B cell (primary cell): ENCODE data around the gene PCDHA1. TPM values are rescaled to one million over a fixed set of nuclear protein-coding genes. Genes with fewer than 3 reads are reported as not detected.
"Not testable (repeated sequence)": the region's sequence is repeated elsewhere in the genome, so short reads cannot be mapped to it uniquely, and the experiment has no call there.

Source experiments
- ATAC-seq: fragments of 200-7000 bp; cut with Tn5 transposase; one replicate; pipeline ENCODE4 v1.10.0; 2021; ENCODE audit warnings: low read depth, mild to moderate bottlenecking, moderate number of reproducible peaks, moderate library complexity
- CTCF ChIA-PET: fragments of 350-600 bp; sonication (Branson Sonifier 250); formaldehyde crosslinking; loops from one replicate; lab custom pipeline; 2021; ENCODE audit warnings: antibody characterized with exemption, inconsistent platforms; lab: Charles Lee
- POLR2A ChIA-PET: fragments of 350-600 bp; sonication (Branson Sonifier 250); formaldehyde crosslinking; loops from one replicate; lab custom pipeline; 2021; ENCODE audit warnings: antibody characterized with exemption; lab: Charles Lee
- DNase-seq: peaks from one replicate; pipeline ENCODE4 v3.0.0; 2013
- H2AFZ ChIP-seq: 2 replicates; pipeline ENCODE4 v1.6.1; 2012; ENCODE audit warnings: mild to moderate bottlenecking, low read depth, low read length; ENCODE audit not compliant: insufficient read depth, poor library complexity, severe bottlenecking
- H3K27ac ChIP-seq, 2 donors: 1 replicate in 1 of 2; 2 replicates in 1 of 2; pipeline ENCODE4 v1.5.1; 2012 to 2013; ENCODE audit warnings: low read length in 2 of 2, mild to moderate bottlenecking in 2 of 2, moderate library complexity in 1 of 2
- H3K27me3 ChIP-seq, 4 experiments: fragments of 200-600 bp in 1 of 4; sonication (generic) in 1 of 4; replicated peaks in 1 of 4; 1 replicate in 2 of 4; 2 replicates in 2 of 4; pipeline versions ENCODE4 v1.6.1 to v1.7.0; 2013 to 2016; ENCODE audit warnings: low read length in 3 of 4, mild to moderate bottlenecking in 2 of 4, mixed read lengths in 1 of 4, moderate library complexity in 1 of 4; ENCODE audit not compliant: insufficient read depth in 4 of 4, control insufficient read depth in 3 of 4; ENCODE audit errors: control extremely low read depth in 1 of 4
- H3K36me3 ChIP-seq, 2 experiments: replicated peaks in 1 of 2; 1 replicate in 1 of 2; 2 replicates in 1 of 2; pipeline versions ENCODE4 v1.6.1 to v1.7.1; 2013; ENCODE audit warnings: low read length in 1 of 2; ENCODE audit not compliant: insufficient read depth in 2 of 2, control insufficient read depth in 1 of 2; ENCODE audit errors: control extremely low read depth in 1 of 2, extremely low read depth in 1 of 2
- H3K4me1 ChIP-seq, 2 donors: fragments of 200-600 bp in 1 of 2; sonication (generic) in 1 of 2; 1 replicate in 1 of 2; 2 replicates in 1 of 2; pipeline versions ENCODE4 v1.5.1 to v1.6.1; 2013 to 2017; ENCODE audit warnings: low read length in 2 of 2; ENCODE audit not compliant: control insufficient read depth in 2 of 2, insufficient read depth in 2 of 2
- H3K4me2 ChIP-seq: replicated peaks from 2 replicates; pipeline ENCODE3; 2012; ENCODE audit warnings: mild to moderate bottlenecking, low read depth, low read length; ENCODE audit not compliant: poor library complexity, severe bottlenecking
- H3K4me3 ChIP-seq, 5 experiments: fragments of 200-600 bp in 1 of 5; sonication (generic) in 1 of 5; 1 replicate in 3 of 5; 2 replicates in 2 of 5; pipeline versions ENCODE4 v1.5.1 to v1.7.0; 2011 to 2016; ENCODE audit warnings: low read length in 4 of 5, mild to moderate bottlenecking in 4 of 5, low read depth in 2 of 5, control low read depth in 1 of 5, moderate library complexity in 1 of 5; ENCODE audit not compliant: insufficient read depth in 1 of 5; ENCODE audit errors: control extremely low read depth in 1 of 5, extremely low read depth in 1 of 5
- H3K79me2 ChIP-seq: fragments of 200-600 bp; sonication (generic); one replicate; pipeline ENCODE4 v1.6.0; 2016; ENCODE audit warnings: low read length; ENCODE audit not compliant: control insufficient read depth, insufficient read depth
- H3K9ac ChIP-seq: fragments of 200-600 bp; sonication (generic); 2 replicates; pipeline ENCODE4 v1.6.1; 2017; ENCODE audit warnings: mild to moderate bottlenecking, low read length, moderate library complexity
- H3K9me3 ChIP-seq, 3 donors: one replicate each; pipeline versions ENCODE4 v1.6.1 to v1.7.1; 2013; ENCODE audit warnings: low read length in 2 of 3; ENCODE audit not compliant: control insufficient read depth in 2 of 3, insufficient read depth in 1 of 3; ENCODE audit errors: control extremely low read depth in 1 of 3
- H4K20me1 ChIP-seq: 2 replicates; pipeline ENCODE4 v1.6.0; 2012; ENCODE audit warnings: mild to moderate bottlenecking, low read length; ENCODE audit not compliant: insufficient read depth, control insufficient read depth, poor library complexity, severe bottlenecking
- H3K27ac Mint-ChIP-seq: one replicate; pipeline ENCODE4 v1.8.0; 2021; ENCODE audit warnings: mixed read lengths
- H3K27me3 Mint-ChIP-seq: one replicate; pipeline ENCODE4 v1.8.0; 2021; ENCODE audit warnings: mixed read lengths
- H3K4me1 Mint-ChIP-seq: one replicate; pipeline ENCODE4 v1.8.0; 2021; ENCODE audit warnings: mixed read lengths
- H3K4me3 Mint-ChIP-seq: one replicate; pipeline ENCODE4 v1.8.0; 2021; ENCODE audit warnings: mixed read lengths
- H3K9me3 Mint-ChIP-seq: one replicate; pipeline ENCODE4 v1.8.0; 2022; ENCODE audit warnings: mixed read lengths; ENCODE audit not compliant: insufficient read depth
- EZH2 ChIP-seq: IDR thresholded peaks from 2 replicates; pipeline ENCODE4 v1.6.1; 2012; ENCODE audit warnings: borderline replicate concordance, low read depth, mild to moderate bottlenecking, moderate library complexity, low read length; ENCODE audit not compliant: insufficient read depth, poor library complexity, severe bottlenecking
- WGBS: methylation state at CpG from one replicate; pipeline ENCODE4 v1.1.5; 2013; ENCODE audit warnings: missing lambda C conversion rate; ENCODE audit not compliant: insufficient coverage; 5-methylcytosine and 5-hydroxymethylcytosine counted together
- intact Hi-C: fragments of 100-400 bp; cut with micrococcal nuclease; formaldehyde crosslinking; loops from one replicate; pipeline ENCODE4 v1.10.0; 2022
- polyA plus RNA-seq: library from polyadenylated mRNA; depleted of rRNA; stranded (reverse); fragments of >200 nt; gene quantifications from 2 replicates; pipeline ENCODE4 v1.2.3, GENCODE V29; 2012
- total RNA-seq, 2 donors: library from RNA; stranded (reverse); fragments of 120-200 nt in 1 of 2; gene quantifications; 1 replicate in 1 of 2; 2 replicates in 1 of 2; pipeline versions ENCODE4 v1.2.3 to v1.2.4, GENCODE V29; 2013 to 2022
- TF ChIP-seq, protein P1 (sequence below): fragments of 200-600 bp; IDR thresholded peaks from one replicate; pipeline ENCODE4 v1.8.0; 2022; ENCODE audit warnings: antibody characterized with exemption, mild to moderate bottlenecking

PCDHA1 gene
- total and polyA plus RNA-seq, 2 donors (not counting 1 experiment from before 2014, with no cell fraction given), result not detected

DNA sequence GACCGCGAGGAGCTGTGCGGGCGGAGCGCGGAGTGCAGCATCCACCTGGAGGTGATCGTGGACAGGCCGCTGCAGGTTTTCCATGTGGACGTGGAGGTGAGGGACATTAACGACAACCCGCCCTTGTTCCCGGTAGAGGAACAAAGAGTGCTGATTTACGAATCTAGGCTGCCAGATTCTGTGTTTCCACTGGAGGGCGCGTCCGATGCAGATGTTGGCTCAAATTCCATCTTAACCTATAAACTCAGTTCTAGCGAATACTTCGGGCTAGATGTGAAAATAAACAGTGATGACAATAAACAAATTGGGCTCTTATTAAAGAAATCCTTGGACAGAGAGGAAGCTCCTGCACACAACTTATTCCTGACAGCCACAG lies 42.4 kb downstream of the PCDHA1 start:
- H3K4me3 ChIP-seq, result no peak overlapping the region
- CTCF ChIA-PET, result no interaction called here
- Mint-ChIP-seq H3K27me3 (peaks cover 26% of the 10 kb centered on the region), H3K4me3 (no peak overlapping the region), H3K9me3 (peaks cover 7% of the 10 kb centered on the region), H3K27ac (no peak overlapping the region), H3K4me1 (no peaks in the 10 kb centered on the region)
- no peak for DNase-seq
- H3K36me3 ChIP-seq, result no peaks in the 10 kb centered on the region
- H3K9me3 ChIP-seq, result peaks cover 0 to 30% (median 2%) of the 10 kb centered on the region in 3 donors
- POLR2A ChIA-PET, result no interaction called here
- TF ChIP-seq EZH2, result no peak
- TF ChIP-seq, protein P1, sequence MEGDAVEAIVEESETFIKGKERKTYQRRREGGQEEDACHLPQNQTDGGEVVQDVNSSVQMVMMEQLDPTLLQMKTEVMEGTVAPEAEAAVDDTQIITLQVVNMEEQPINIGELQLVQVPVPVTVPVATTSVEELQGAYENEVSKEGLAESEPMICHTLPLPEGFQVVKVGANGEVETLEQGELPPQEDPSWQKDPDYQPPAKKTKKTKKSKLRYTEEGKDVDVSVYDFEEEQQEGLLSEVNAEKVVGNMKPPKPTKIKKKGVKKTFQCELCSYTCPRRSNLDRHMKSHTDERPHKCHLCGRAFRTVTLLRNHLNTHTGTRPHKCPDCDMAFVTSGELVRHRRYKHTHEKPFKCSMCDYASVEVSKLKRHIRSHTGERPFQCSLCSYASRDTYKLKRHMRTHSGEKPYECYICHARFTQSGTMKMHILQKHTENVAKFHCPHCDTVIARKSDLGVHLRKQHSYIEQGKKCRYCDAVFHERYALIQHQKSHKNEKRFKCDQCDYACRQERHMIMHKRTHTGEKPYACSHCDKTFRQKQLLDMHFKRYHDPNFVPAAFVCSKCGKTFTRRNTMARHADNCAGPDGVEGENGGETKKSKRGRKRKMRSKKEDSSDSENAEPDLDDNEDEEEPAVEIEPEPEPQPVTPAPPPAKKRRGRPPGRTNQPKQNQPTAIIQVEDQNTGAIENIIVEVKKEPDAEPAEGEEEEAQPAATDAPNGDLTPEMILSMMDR, result no peak
- H3K79me2 ChIP-seq, result no peaks in the 10 kb centered on the region
- H4K20me1 ChIP-seq, result no peaks in the 10 kb centered on the region
- H3K4me1 ChIP-seq, result no peaks in the 10 kb centered on the region
- intact Hi-C loops, result no loop called here
- H3K27me3 ChIP-seq, result peaks cover 0 to 16% (median 6%) of the 10 kb centered on the region in 4 experiments
- no peak overlapping the region for H3K27ac ChIP-seq
- ATAC-seq, result no peak
- 38% methylated on average over 12 of the region's 18 CpGs for WGBS
- no peak overlapping the region for H3K9ac ChIP-seq
- no peak overlapping the region for H2AFZ ChIP-seq
- no peak overlapping the region for H3K4me2 ChIP-seq

DNA sequence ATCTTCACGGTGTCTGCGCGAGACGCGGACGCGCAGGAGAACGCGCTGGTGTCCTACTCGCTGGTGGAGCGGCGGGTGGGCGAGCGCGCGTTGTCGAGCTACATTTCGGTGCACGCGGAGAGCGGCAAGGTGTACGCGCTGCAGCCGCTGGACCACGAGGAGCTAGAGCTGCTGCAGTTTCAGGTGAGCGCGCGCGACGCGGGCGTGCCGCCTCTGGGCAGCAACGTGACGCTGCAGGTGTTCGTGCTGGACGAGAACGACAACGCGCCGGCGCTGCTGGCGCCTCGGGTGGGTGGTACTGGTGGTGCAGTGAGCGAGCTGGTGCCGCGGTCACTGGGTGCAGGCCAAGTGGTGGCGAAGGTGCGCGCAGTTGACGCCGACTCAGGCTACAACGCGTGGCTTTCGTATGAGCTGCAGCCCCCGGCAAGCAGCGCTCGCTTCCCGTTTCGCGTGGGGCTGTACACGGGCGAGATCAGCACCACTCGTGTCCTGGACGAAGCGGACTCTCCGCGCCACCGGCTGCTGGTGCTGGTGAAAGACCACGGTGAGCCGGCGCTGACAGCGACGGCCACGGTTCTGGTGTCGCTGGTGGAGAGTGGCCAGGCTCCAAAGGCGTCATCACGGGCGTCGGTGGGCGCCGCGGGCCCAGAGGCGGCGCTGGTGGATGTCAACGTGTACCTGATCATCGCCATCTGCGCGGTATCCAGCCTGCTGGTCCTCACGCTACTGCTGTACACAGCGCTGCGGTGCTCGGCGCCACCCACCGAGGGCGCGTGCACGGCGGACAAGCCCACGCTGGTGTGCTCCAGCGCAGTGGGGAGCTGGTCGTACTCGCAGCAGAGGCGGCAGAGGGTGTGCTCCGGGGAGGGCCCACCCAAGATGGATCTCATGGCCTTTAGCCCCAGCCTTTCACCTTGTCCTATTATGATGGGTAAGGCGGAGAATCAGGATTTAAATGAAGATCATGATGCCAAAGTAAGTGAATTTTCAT lies 43.9 kb downstream of the PCDHA1 start:
- H3K36me3 ChIP-seq, H3K4me3 ChIP-seq, H3K4me1 ChIP-seq, H3K9me3 Mint-ChIP-seq, intact Hi-C loops, H3K79me2 ChIP-seq, H3K4me1 Mint-ChIP-seq, CTCF ChIA-PET, H3K4me2 ChIP-seq, H4K20me1 ChIP-seq, H3K27ac Mint-ChIP-seq, ATAC-seq, POLR2A ChIA-PET, H3K9ac ChIP-seq, DNase-seq, H2AFZ ChIP-seq, H3K4me3 Mint-ChIP-seq, H3K27ac ChIP-seq: not testable (repeated sequence)
- H3K27me3 ChIP-seq, result peaks cover 0 to 16% (median 8%) of the 10 kb centered on the region in 4 experiments
- WGBS, result 62% methylated on average over 93 of the region's 106 CpGs
- peaks cover 33% of the 10 kb centered on the region for H3K27me3 Mint-ChIP-seq
- peaks cover 0 to 30% (median 0%) of the 10 kb centered on the region in 3 donors for H3K9me3 ChIP-seq
